Nephron (organoid): ENCODE data around the gene MBD6.

Source experiments
- H3K27ac Mint-ChIP-seq, 3 experiments: 2 replicates each; pipeline ENCODE4 v1.8.0; 2020; ENCODE audit warnings: mixed read lengths in 3 of 3, mild to moderate bottlenecking in 2 of 3, moderate library complexity in 1 of 3
- H3K27me3 Mint-ChIP-seq: 2 replicates; pipeline ENCODE4 v1.8.0; 2021; ENCODE audit warnings: low read depth, mild to moderate bottlenecking, moderate library complexity, mixed read lengths
- H3K36me3 Mint-ChIP-seq: 2 replicates; pipeline ENCODE4 v1.8.0; 2020; ENCODE audit warnings: low read depth, mixed read lengths
- H3K4me1 Mint-ChIP-seq: 2 replicates; pipeline ENCODE4 v1.8.0; 2020; ENCODE audit warnings: mixed read lengths
- H3K4me3 Mint-ChIP-seq, 3 experiments: 2 replicates each; pipeline ENCODE4 v1.8.0; 2020; ENCODE audit warnings: mild to moderate bottlenecking in 3 of 3, mixed read lengths in 3 of 3, moderate library complexity in 2 of 3
- H3K9me3 Mint-ChIP-seq: 2 replicates; pipeline ENCODE4 v1.8.0; 2020; ENCODE audit warnings: mixed read lengths
- CTCF ChIP-seq, 3 experiments: fragments of 200-600 bp; sonication (generic); IDR thresholded peaks; one replicate each; pipeline ENCODE4 v1.5.0; 2021; ENCODE audit warnings: antibody characterized with exemption in 3 of 3; ENCODE audit not compliant: unreplicated experiment in 3 of 3

The MBD6 gene

GRCh38 chr12:57479376-57480115 is 43.1 kb upstream of the MBD6 start, which contains the start of gene ARHGAP9:
TSS of gene ARHGAP9 (minus strand) at chr12:57479866. CDS start at chr12:57479406, 460 bp downstream.
- no peak for TF ChIP-seq CTCF (IDR thresholded peaks at IDR 0.05; ENCODE audit: unreplicated experiment in 3 of 3)
- Mint-ChIP-seq H3K9me3 (no peaks in the 10 kb centered on the region), H3K27ac (no peak within 1 kb of the TSS), H3K36me3 (no peaks in the 10 kb centered on the region), H3K4me3 (no peak within 1 kb of the TSS), H3K27me3 (peaks cover 73% of the 10 kb centered on the region), H3K4me1 (peaks cover 18% of the 10 kb centered on the region)

GRCh38 chr12:57481671-57482070 is 41.0 kb upstream of the MBD6 start:
- Mint-ChIP-seq H3K27ac (no peak overlapping the region), H3K4me1 (peaks cover 15% of the 10 kb centered on the region), H3K4me3 (no peak overlapping the region), H3K36me3 (no peaks in the 10 kb centered on the region), H3K27me3 (peaks cover 51% of the 10 kb centered on the region), H3K9me3 (no peaks in the 10 kb centered on the region)
- TF ChIP-seq CTCF (IDR thresholded peaks at IDR 0.05; ENCODE audit: unreplicated experiment in 3 of 3): no peak

GRCh38 chr12:57483466-57483865 is 39.2 kb upstream of the MBD6 start:
- Mint-ChIP-seq H3K4me1 (peaks cover 7% of the 10 kb centered on the region), H3K36me3 (peaks cover 4% of the 10 kb centered on the region), H3K27me3 (peaks cover 33% of the 10 kb centered on the region), H3K9me3 (no peaks in the 10 kb centered on the region), H3K27ac (peak overlapping the region in 2 of 3 experiments; percentile 19 to 36), H3K4me3 (no peak overlapping the region)
- TF ChIP-seq CTCF (IDR thresholded peaks at IDR 0.05; ENCODE audit: unreplicated experiment in 3 of 3): no peak

- Mint-ChIP-seq H3K27me3 (peaks cover 12% of the 10 kb centered on the region), H3K9me3 (no peaks in the 10 kb centered on the region), H3K27ac (no peak overlapping the region), H3K4me3 (peak overlapping the region in 1 of 3 experiments; percentile 24), H3K4me1 (peaks cover 14% of the 10 kb centered on the region), H3K36me3 (peaks cover 21% of the 10 kb centered on the region)
- no peak for TF ChIP-seq CTCF (IDR thresholded peaks at IDR 0.05; ENCODE audit: unreplicated experiment in 3 of 3)
These were observed 36.9 kb upstream of the MBD6 start for GRCh38 chr12:57485695-57486094.

- H3K9me3 Mint-ChIP-seq: no peaks in the 10 kb centered on the region
- no peaks in the 10 kb centered on the region for H3K27me3 Mint-ChIP-seq
- peaks cover 32% of the 10 kb centered on the region for H3K36me3 Mint-ChIP-seq
- TF ChIP-seq CTCF (IDR thresholded peaks at IDR 0.05; ENCODE audit: unreplicated experiment in 3 of 3): no peak
- H3K27ac Mint-ChIP-seq: no peak overlapping the region
- H3K4me3 Mint-ChIP-seq: peak overlapping the region; percentile 92 to 99 (median 98)
- peaks cover 19% of the 10 kb centered on the region for H3K4me1 Mint-ChIP-seq
These were observed 35.5 kb upstream of the MBD6 start for GRCh38 chr12:57487055-57487596.
